Right lobe of liver (tissue), 6 donors: ENCODE data around the gene LIM2. TPM values are rescaled to one million over a fixed set of nuclear protein-coding genes. Genes with fewer than 3 reads are reported as not detected.
"Not testable (repeated sequence)": the region's sequence is repeated elsewhere in the genome, so short reads cannot be mapped to it uniquely, and the experiment has no call there.

Experiments used
- ATAC-seq, 4 donors: fragments of 200-7000 bp; cut with Tn5 transposase; one replicate each; pipeline ENCODE4 v1.9.1; 2020; ENCODE audit warnings: mild to moderate bottlenecking in 4 of 4, moderate library complexity in 4 of 4
- DNase-seq, 3 donors: peaks; one replicate each; pipeline ENCODE4 v3.0.0-alpha.2; 2020
- H3K27ac ChIP-seq, 3 donors: fragments of 200-600 bp; one replicate each; pipeline ENCODE4 v1.8.0; 2022
- H3K27me3 ChIP-seq, 2 donors: fragments of 200-600 bp; one replicate each; pipeline ENCODE4 v1.8.0; 2022
- H3K36me3 ChIP-seq, 4 donors: fragments of 200-600 bp; sonication (generic) in 1 of 4; one replicate each; pipeline versions ENCODE4 v1.5.1 to v1.8.0; 2017 to 2022; ENCODE audit warnings: control low read depth in 1 of 4
- H3K4me1 ChIP-seq, 4 donors: fragments of 200-600 bp; sonication (generic) in 1 of 4; one replicate each; pipeline versions ENCODE4 v1.5.1 to v1.8.0; 2017 to 2022; ENCODE audit warnings: control low read depth in 1 of 4
- H3K4me3 ChIP-seq, 3 donors: fragments of 200-600 bp; one replicate each; pipeline ENCODE4 v1.8.0; 2022
- H3K9me3 ChIP-seq, 4 donors: fragments of 200-600 bp; sonication (generic) in 1 of 4; one replicate each; pipeline versions ENCODE4 v1.5.1 to v1.8.0; 2017 to 2022; ENCODE audit warnings: control low read depth in 1 of 4
- POLR2A ChIP-seq: fragments of 450-650 bp; IDR thresholded peaks from one replicate; pipeline ENCODE4 v1.6.1; 2017; ENCODE audit warnings: antibody characterized with exemption, mild to moderate bottlenecking
- WGBS: methylation state at CpG from one replicate; pipeline ENCODE4 v1.1.6; 2018; ENCODE audit warnings: low coverage, low lambda C conversion rate; ENCODE audit not compliant: insufficient coverage; ENCODE audit errors: missing lambda C conversion rate; 5-methylcytosine and 5-hydroxymethylcytosine counted together
- intact Hi-C, 2 donors: fragments of 100-400 bp; cut with DNase I; formaldehyde crosslinking; loops; one replicate each; pipeline versions ENCODE4 v1.11.2 to v1.14.1; 2022
- total RNA-seq, 6 experiments: library from RNA; depleted of rRNA in 2 of 6; stranded (reverse); fragments of >200 nt in 2 of 6; fragmentation: NEBNext Ultra II Directional in 3 of 6; extraction: Animal tissue kit (Norgen Biotek cat#: 25700) in 3 of 6; gene quantifications; one replicate each; pipeline versions ENCODE4 v1.1.0 to v1.2.4, GENCODE V29; 2016 to 2023
- TF ChIP-seq, protein P1 (sequence below), 4 donors: fragments of 200-600 bp in 3 of 4; fragments of 450-650 bp in 1 of 4; IDR thresholded peaks; one replicate each; pipeline versions ENCODE4 v1.5.1 to v1.8.0; 2016 to 2022; ENCODE audit warnings: antibody characterized with exemption in 4 of 4, mild to moderate bottlenecking in 2 of 4
- donor health status: DM: no; HTN: yes; CAD: no.
- donor health status: DM: no; HTN: no; CAD: no.
- donor health status: DM: no; HTN: no; CAD: no.
- donor health status: DM: no; HTN: yes; CAD: no.
- donor health status: DM: no; HTN: yes; CAD: no.

Gene LIM2
- total RNA-seq, 6 experiments from 2014 or later: not detected

- no peak overlapping the region for H3K4me3 ChIP-seq
- H3K27me3 ChIP-seq: no peaks in the 10 kb centered on the region
- H3K36me3 ChIP-seq: no peaks in the 10 kb centered on the region
- ATAC-seq: peak; percentile 23 to 43 (median 28)
- H3K27ac ChIP-seq: no peak overlapping the region
- H3K9me3 ChIP-seq: no peaks in the 10 kb centered on the region
- WGBS: 32% methylated on average over 7 of the region's 7 CpGs
- TF ChIP-seq, protein P1, sequence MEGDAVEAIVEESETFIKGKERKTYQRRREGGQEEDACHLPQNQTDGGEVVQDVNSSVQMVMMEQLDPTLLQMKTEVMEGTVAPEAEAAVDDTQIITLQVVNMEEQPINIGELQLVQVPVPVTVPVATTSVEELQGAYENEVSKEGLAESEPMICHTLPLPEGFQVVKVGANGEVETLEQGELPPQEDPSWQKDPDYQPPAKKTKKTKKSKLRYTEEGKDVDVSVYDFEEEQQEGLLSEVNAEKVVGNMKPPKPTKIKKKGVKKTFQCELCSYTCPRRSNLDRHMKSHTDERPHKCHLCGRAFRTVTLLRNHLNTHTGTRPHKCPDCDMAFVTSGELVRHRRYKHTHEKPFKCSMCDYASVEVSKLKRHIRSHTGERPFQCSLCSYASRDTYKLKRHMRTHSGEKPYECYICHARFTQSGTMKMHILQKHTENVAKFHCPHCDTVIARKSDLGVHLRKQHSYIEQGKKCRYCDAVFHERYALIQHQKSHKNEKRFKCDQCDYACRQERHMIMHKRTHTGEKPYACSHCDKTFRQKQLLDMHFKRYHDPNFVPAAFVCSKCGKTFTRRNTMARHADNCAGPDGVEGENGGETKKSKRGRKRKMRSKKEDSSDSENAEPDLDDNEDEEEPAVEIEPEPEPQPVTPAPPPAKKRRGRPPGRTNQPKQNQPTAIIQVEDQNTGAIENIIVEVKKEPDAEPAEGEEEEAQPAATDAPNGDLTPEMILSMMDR (IDR thresholded peaks at IDR 0.05): peak; percentile 42 to 61 (median 54)
- no peak for TF ChIP-seq POLR2A
- H3K4me1 ChIP-seq: peaks cover 0 to 3% (median 0%) of the 10 kb centered on the region in 4 donors
- DNase-seq: no peak
- intact Hi-C loops: no loop called here
These were observed 10.4 kb upstream of the LIM2 start for GRCh38 chr19:51398096-51398704.

- H3K27me3 ChIP-seq, DNase-seq, H3K27ac ChIP-seq, ATAC-seq, H3K4me1 ChIP-seq, H3K9me3 ChIP-seq, intact Hi-C loops, H3K4me3 ChIP-seq, H3K36me3 ChIP-seq: not testable (repeated sequence)
- 88% methylated on average over 5 of the region's 9 CpGs for WGBS
These were observed 9.7 kb upstream of the LIM2 start for GRCh38 chr19:51397453-51397852.

DNA sequence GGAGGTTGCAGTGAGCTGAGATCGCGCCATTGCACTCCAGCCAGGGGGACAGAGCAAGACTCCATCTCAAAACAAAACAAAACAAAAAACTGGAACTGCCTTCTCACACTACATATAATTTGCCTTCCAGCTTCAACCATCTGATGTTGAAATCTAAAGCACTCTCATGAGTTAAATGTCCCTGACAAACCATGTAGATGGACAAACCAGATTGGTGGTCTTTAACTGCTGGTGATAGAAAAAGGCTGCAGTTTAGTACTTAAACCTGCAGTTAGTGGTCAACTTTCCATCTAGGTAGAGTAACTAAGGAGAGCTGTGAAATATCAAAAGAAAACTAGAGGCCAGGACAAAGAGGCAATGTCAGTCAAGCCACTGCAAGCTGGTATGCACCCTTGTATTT is 8.4 kb upstream of the LIM2 start:
- Histone ChIP-seq H3K36me3 (no peaks in the 10 kb centered on the region), H3K4me1 (peaks cover 0 to 3% (median 0%) of the 10 kb centered on the region in 4 donors), H3K4me3 (no peak overlapping the region), H3K27ac (no peak overlapping the region), H3K27me3 (no peaks in the 10 kb centered on the region), H3K9me3 (no peaks in the 10 kb centered on the region)
- WGBS: 100% methylated on average over 2 of the region's 2 CpGs
- intact Hi-C loops: no loop called here
- ATAC-seq (no peak), DNase-seq (no peak)
- TF ChIP-seq, protein P1 (IDR thresholded peaks at IDR 0.05): no peak
- no peak for TF ChIP-seq POLR2A

DNA sequence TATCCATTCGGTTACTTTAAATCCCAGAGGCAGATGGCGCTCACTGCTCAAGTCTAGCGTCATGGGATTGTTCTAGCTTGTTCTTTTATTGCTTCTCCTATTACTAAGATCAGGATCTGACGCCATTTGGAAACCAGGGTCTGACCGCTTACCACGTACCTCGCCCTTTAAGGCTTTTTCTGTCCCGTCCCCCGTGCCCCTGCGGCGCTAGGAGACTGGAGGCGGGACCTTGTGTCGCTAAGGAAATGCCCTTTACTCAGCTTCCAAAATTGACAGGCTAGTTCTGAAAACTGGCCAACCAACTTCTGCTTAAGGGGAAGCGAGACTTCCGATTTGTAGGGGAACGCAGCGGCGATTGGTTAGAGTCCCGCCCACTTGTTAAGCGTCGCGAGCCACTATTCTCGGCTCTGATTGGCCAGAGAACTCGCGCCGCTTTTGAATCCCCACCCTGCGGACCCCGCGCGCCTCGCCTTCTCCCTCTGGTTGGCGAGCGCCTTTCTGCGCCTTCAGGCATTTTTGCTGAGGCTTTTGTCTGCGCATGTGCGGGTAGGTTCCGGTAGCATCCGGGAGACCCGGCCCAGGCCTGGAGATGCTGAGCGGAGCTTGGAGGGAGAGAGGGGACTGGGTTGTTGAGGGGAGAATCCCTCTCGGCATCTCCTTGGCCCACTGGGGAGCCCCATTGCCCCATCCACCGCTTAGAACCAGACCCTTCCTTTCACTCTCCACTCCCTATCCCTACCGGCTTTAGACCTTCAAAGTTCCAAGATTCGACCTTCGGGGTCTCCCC is 6.5 kb upstream of the LIM2 start:
- 2% methylated on average over 34 of the region's 45 CpGs for WGBS
- intact Hi-C loops: no loop called here
- peak overlapping the region; percentile 19 to 45 (median 31) for H3K4me3 ChIP-seq

More for the DNA sequence above, 6.5 kb upstream of the LIM2 start:
- ATAC-seq: peak; percentile 96 to 98 (median 98)
- H3K9me3 ChIP-seq: no peaks in the 10 kb centered on the region
- H3K27ac ChIP-seq: peak overlapping the region; percentile 39 to 59 (median 52)
- TF ChIP-seq, protein P1 (IDR thresholded peaks at IDR 0.05): no peak
- TF ChIP-seq POLR2A: no peak
- peaks cover 0 to 3% (median 0%) of the 10 kb centered on the region in 4 donors for H3K4me1 ChIP-seq
- peak; percentile 87 to 94 (median 92) for DNase-seq
- no peaks in the 10 kb centered on the region for H3K27me3 ChIP-seq
- H3K36me3 ChIP-seq: no peaks in the 10 kb centered on the region
